Activated CD4-positive, alpha-beta T cell treated with anti-CD3 and anti-CD28 coated beads, Interleukin-2, amount 10 ng/mL, durations not matched to agents 7 days and 5 days (primary cell): ENCODE results near the gene COMMD10. TPM values are rescaled to one million over a fixed set of nuclear protein-coding genes. Genes with fewer than 3 reads are reported as not detected.

ENCODE experiments used
- CTCF ChIA-PET: fragments of 350-600 bp; sonication (Branson Sonifier 250); formaldehyde crosslinking; loops from one replicate; lab custom pipeline; 2021; ENCODE audit warnings: antibody characterized with exemption; lab: Charles Lee
- POLR2A ChIA-PET: fragments of 350-600 bp; sonication (Branson Sonifier 250); formaldehyde crosslinking; loops from one replicate; lab custom pipeline; 2021; ENCODE audit warnings: antibody characterized with exemption; lab: Charles Lee
- DNase-seq: peaks from one replicate; pipeline ENCODE4 v3.0.0-alpha.2; 2020
- H3K27ac Mint-ChIP-seq: one replicate; pipeline ENCODE4 v1.8.0; 2021; ENCODE audit warnings: mild to moderate bottlenecking, moderate library complexity, mixed read lengths
- H3K27me3 Mint-ChIP-seq: one replicate; pipeline ENCODE4 v1.8.0; 2021; ENCODE audit warnings: mixed read lengths
- H3K36me3 Mint-ChIP-seq: one replicate; pipeline ENCODE4 v1.8.0; 2021; ENCODE audit warnings: low read depth, mixed read lengths
- H3K4me1 Mint-ChIP-seq: one replicate; pipeline ENCODE4 v1.8.0; 2021; ENCODE audit warnings: mixed read lengths
- H3K4me3 Mint-ChIP-seq: one replicate; pipeline ENCODE4 v1.8.0; 2021; ENCODE audit warnings: mild to moderate bottlenecking, moderate library complexity, mixed read lengths
- H3K9me3 Mint-ChIP-seq: one replicate; pipeline ENCODE4 v1.8.0; 2021; ENCODE audit warnings: mixed read lengths
- total RNA-seq, 2 experiments: library from RNA; stranded (reverse); gene quantifications; one replicate each; pipeline ENCODE4 v1.2.3, GENCODE V29; 2021

COMMD10 gene
- total RNA-seq, 2 experiments from 2014 or later, result 24.8 to 27.3 TPM

DNA sequence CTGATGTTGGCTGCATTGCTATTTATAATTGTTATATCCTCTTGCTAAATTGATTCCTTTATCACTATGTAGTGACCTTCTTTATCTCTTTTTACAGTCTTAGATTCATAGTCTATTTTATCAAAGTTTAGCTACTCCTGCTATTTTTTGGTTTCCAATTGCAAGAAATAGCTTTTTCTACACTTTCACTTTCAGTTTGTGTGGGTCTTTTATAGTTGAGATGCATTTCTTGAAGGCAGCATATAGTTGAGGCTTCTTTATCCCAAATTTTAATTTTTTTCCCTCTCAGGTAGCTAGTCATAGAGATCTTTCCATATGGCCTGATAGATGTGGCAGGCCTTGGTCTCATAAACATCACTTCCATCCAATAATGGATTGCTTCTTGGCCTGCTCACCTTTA is 228.5 kb downstream of the COMMD10 start:
- H3K36me3 Mint-ChIP-seq, result peaks cover 32% of the 10 kb centered on the region
- peaks cover 15% of the 10 kb centered on the region for H3K4me1 Mint-ChIP-seq
- DNase-seq, result no peak
- CTCF ChIA-PET, result no interaction called here
- H3K9me3 Mint-ChIP-seq, result peaks cover 25% of the 10 kb centered on the region
- H3K27ac Mint-ChIP-seq, result peak overlapping the region; percentile 78
- POLR2A ChIA-PET, result no interaction called here
- peak overlapping the region; percentile 32 for H3K4me3 Mint-ChIP-seq
- no peaks in the 10 kb centered on the region for H3K27me3 Mint-ChIP-seq

DNA sequence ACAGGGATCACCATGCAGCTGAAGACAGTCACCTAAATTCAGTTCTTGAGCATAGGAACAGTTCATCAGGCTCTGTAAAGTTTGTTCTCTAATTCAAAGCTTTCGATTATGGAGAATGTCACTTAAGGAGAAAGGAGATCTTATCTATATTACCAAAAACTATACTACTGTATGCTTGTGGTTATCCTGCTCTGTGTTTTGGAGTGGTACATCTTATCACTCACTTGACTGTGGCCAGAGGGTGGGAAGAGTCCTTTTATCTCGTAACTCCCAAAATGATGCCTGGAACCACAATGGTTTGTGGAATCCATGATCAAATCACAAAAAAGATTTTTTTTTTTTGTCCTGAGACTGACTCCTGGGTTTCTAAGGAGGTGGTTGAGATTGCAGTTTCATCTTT is 230.7 kb downstream of the COMMD10 start:
- Mint-ChIP-seq H3K4me3 (no peak overlapping the region), H3K27ac (no peak overlapping the region), H3K36me3 (peaks cover 38% of the 10 kb centered on the region), H3K4me1 (peaks cover 15% of the 10 kb centered on the region), H3K27me3 (no peaks in the 10 kb centered on the region), H3K9me3 (peaks cover 22% of the 10 kb centered on the region)
- ChIA-PET CTCF (interaction anchor here (0.7 kb wide), 1 partner anchor 127 kb away, joined by 4 read pairs; no protein-coding TSS in a partner anchor), POLR2A (no interaction called here)
- DNase-seq, result no peak

GRCh38 chr5:116318091-116318854 is 233.4 kb downstream of the COMMD10 start:
- Mint-ChIP-seq H3K4me1 (peaks cover 9% of the 10 kb centered on the region), H3K27ac (no peak overlapping the region), H3K9me3 (peaks cover 16% of the 10 kb centered on the region), H3K36me3 (peaks cover 30% of the 10 kb centered on the region), H3K4me3 (no peak overlapping the region), H3K27me3 (no peaks in the 10 kb centered on the region)
- ChIA-PET POLR2A (no interaction called here), CTCF (interaction anchor here (1.3 kb wide), 1 partner anchor 20 kb away, joined by 3 read pairs; no protein-coding TSS in a partner anchor)
- no peak for DNase-seq

DNA sequence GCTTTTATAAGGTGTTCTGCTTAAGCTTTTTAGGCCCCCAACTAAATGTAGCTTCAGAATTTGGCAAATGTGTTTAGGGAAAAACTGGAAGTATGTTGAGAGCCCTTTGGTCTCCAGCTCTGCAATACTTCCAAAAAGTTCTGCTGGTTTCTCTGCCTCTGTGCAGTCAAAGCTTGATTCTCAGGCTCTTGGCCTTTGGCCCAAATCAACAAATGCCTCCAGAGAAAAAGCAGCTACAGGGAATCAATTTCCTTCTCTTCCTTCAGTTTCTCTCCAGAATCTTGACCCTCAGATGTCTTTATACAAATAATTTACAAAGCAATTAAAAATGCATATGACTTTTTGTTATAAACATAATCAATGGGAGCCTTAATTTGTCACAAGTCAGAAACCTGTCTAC is 235.7 kb downstream of the COMMD10 start:
- H3K27ac Mint-ChIP-seq, result no peak overlapping the region
- H3K9me3 Mint-ChIP-seq, result peaks cover 16% of the 10 kb centered on the region
- peaks cover 26% of the 10 kb centered on the region for H3K36me3 Mint-ChIP-seq
- no peaks in the 10 kb centered on the region for H3K27me3 Mint-ChIP-seq
- DNase-seq, result no peak
- POLR2A ChIA-PET, result no interaction called here
- no peak overlapping the region for H3K4me3 Mint-ChIP-seq
- CTCF ChIA-PET, result interaction anchor here (0.8 kb wide), 1 partner anchor 10 kb away, joined by 3 read pairs; no protein-coding TSS in a partner anchor
- H3K4me1 Mint-ChIP-seq, result peaks cover 3% of the 10 kb centered on the region

DNA sequence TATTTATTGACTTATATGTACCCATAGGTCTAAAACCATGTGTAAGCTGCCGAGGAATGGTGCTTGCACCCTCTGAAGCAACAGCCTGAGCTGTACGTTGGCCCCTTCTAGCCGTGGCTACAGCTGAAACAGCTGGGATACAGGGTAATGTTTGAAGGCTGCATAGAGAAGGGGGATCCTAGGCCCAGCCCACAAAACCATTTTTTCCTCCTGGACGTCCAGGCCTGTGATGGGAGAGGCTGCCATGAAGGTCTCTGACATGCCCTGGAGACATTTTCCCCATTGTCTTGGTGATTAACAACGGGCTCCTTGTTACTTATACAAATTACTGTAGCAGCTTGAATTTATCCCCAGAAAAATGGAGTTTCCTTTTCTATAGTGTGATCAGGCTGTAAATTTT is 244.7 kb downstream of the COMMD10 start:
- no peak for DNase-seq
- Mint-ChIP-seq H3K4me3 (no peak overlapping the region), H3K9me3 (peaks cover 17% of the 10 kb centered on the region), H3K27me3 (no peaks in the 10 kb centered on the region), H3K27ac (no peak overlapping the region), H3K36me3 (peaks cover 9% of the 10 kb centered on the region), H3K4me1 (no peaks in the 10 kb centered on the region)
- POLR2A ChIA-PET, result no interaction called here
- CTCF ChIA-PET, result no interaction called here

- peaks cover 5% of the 10 kb centered on the region for H3K9me3 Mint-ChIP-seq
- H3K27ac Mint-ChIP-seq, result no peak overlapping the region
- H3K36me3 Mint-ChIP-seq, result no peaks in the 10 kb centered on the region
- no peak for DNase-seq
- H3K4me1 Mint-ChIP-seq, result no peaks in the 10 kb centered on the region
- H3K27me3 Mint-ChIP-seq, result no peaks in the 10 kb centered on the region
- CTCF ChIA-PET, result no interaction called here
- no peak overlapping the region for H3K4me3 Mint-ChIP-seq
- POLR2A ChIA-PET, result no interaction called here
Observed at GRCh38 chr5:116340799-116341198, 256.0 kb downstream of the COMMD10 start.

Other genes with a start within 250 kb of the COMMD10 start
- 10 to 100 TPM; 44.5 to 48.2 TPM for gene ATG12, start 243.5 kb upstream of the COMMD10 start, total RNA-seq
- 10 to 100 TPM; 68.8 to 74.0 TPM for gene AP3S1, start 243.1 kb upstream of the COMMD10 start, total RNA-seq
- gene LVRN, start 122.5 kb upstream of the COMMD10 start, total RNA-seq, result not detected
- gene ARL14EPL, start 52.6 kb upstream of the COMMD10 start, total RNA-seq, result not detected